LNCaP clone FGC (cell line): Measurements from ENCODE around the gene HOXC6.
A peak's percentile ranks its signal among the peaks of the same experiment; 100 is the strongest.

Experiments
- DNase-seq: peaks from one replicate; pipeline ENCODE4 v3.0.0-alpha.2; 2011; ENCODE audit warnings: low read depth
- H3K4me3 ChIP-seq: 2 replicates; pipeline ENCODE4 v1.5.1; 2011; ENCODE audit warnings: mild to moderate bottlenecking, low read depth, low read length, control low read depth
- TF ChIP-seq, protein P1 (sequence below): IDR thresholded peaks from 2 replicates; pipeline ENCODE4 v1.5.1; 2012; ENCODE audit warnings: mild to moderate bottlenecking; ENCODE audit not compliant: control insufficient read depth, insufficient read depth; ENCODE audit errors: extremely low read depth

The HOXC6 gene

DNA sequence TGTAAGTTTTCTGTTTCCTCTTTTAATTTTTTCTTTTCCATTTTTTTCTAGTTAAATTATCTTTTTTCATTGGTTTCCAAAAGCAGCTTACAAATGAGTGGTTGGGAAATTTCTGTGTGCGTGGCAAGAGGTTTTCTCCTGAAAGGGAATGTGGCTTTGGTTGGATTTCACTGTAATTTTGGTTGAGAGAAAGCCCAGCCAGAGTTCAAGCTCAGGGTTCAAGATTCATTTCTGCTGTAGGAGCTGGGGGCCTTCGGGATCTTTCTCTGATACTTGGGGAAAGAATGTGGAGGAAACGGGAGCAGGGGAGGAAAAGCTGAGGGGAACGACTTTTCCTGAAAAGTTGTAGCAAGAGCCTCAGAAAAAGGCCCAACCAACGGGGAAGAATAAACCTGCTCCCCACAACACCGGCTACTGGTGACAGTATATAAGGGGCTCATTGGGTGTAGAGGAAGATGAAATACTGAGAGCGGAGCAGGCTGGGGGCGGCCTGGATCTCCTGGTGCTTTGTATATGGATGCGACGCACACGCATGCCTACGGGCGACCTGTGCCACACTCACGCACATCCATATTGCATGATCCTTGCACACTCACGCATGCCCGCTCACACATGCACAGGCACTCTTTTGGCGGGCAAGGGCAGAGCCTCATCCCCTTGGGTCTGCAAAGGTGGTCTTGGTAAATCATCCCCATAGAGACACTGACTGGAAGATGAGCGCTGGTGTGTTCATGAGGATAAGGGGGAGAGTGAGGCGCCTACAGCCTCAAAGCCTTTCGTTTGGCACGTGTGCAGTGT lies 41.4 kb upstream of the HOXC6 start:
- DNase-seq, result no peak
- TF ChIP-seq, protein P1, sequence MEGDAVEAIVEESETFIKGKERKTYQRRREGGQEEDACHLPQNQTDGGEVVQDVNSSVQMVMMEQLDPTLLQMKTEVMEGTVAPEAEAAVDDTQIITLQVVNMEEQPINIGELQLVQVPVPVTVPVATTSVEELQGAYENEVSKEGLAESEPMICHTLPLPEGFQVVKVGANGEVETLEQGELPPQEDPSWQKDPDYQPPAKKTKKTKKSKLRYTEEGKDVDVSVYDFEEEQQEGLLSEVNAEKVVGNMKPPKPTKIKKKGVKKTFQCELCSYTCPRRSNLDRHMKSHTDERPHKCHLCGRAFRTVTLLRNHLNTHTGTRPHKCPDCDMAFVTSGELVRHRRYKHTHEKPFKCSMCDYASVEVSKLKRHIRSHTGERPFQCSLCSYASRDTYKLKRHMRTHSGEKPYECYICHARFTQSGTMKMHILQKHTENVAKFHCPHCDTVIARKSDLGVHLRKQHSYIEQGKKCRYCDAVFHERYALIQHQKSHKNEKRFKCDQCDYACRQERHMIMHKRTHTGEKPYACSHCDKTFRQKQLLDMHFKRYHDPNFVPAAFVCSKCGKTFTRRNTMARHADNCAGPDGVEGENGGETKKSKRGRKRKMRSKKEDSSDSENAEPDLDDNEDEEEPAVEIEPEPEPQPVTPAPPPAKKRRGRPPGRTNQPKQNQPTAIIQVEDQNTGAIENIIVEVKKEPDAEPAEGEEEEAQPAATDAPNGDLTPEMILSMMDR, result no peak
- no peak overlapping the region for H3K4me3 ChIP-seq

DNA sequence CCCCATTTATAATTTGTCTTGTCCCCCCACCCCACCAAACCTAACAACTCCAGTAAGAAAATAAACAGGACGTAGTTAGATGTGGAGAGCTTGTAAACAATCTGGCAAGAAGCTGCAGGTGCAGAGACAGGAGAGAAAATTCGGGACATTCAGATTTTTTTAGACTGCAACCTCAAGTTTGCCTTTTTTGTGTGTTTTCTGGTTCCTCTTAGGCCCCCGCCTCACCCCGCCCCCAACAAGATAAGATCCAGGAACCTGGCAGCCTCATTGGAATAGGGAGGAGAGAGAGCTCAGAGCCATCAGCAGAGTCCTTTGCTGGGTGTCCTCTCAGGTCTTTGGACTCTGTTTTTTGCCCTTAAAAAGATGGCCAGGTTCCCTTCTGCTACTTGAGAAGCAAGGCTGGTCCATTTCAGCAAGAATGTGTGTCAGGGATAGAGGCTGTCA lies 40.4 kb upstream of the HOXC6 start:
- TF ChIP-seq, protein P1, result no peak
- no peak overlapping the region for H3K4me3 ChIP-seq
- no peak for DNase-seq

DNA sequence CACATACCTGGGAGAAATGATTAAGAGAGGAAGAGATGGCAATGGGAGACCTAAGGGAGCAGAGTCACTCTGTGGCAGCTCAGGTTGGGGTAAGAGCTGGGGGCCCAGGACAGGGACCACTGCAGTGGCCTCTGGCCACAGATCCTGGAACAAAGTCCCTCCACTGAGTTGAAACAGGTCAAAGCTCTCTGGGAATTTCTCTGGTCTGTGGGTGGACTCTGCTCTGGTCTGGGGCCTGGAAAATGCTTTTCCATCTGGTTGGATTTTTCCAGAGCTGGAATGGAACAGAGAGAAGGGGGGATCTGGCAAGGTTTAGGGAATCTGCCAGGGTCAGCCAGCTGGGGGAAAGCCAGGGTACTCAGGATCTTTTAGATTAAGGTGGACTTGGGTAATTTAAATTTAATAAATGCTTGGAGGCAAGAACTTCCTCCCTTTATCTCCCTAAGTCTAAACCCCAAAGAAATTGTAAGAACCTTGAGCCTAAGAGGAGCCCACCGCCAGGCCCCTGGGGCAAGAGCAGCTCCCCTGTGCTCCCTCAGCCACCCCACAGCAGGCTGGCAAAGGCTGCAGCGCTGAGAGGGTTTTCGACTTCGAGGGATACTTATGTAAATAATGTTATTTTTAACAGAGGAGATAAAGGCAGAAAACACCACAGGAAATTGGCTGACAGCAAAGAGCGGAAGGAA lies 39.6 kb upstream of the HOXC6 start:
- TF ChIP-seq, protein P1, result no peak
- H3K4me3 ChIP-seq, result peak overlapping the region; percentile 31
- DNase-seq, result no peak

DNA sequence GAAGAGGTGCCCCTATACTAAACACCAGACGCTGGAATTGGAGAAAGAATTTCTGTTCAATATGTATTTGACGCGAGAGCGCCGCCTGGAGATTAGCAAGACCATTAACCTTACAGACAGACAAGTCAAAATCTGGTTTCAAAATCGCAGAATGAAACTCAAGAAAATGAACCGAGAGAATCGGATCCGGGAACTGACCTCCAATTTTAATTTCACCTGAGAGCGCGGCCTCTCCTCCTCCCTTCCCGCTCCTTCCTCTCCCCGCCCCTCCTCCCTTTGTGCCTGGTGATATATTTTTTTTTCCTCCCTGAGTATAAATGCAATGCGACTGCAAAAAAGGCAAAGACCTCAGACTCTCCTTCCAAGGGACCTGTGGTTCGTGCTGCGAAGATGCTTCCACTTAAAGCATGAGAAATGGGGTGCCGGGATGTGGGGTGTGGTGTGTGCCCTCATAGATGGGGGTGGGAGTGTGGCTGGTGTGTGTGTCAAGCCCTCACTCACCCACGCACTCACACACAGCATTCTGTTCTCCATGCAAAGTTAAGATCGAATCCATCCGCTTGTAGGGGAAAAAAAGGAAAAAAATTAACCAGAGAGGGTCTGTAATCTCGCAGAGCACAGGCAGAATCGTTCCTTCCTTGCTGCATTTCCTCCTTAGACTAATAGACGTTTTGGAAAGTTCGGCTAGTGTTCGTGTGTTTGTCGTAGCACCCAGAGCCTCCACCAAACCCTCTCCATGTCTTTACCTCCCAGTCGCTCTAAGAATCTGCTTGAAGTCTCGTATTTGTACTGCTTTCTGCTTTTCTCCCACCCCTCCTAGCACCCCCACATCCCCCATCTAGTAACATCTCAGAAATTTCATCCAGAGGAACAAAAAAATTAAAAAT lies 38.8 kb upstream of the HOXC6 start:
- H3K4me3 ChIP-seq, result peak overlapping the region; percentile 31
- no peak for DNase-seq
- TF ChIP-seq, protein P1, result peak; percentile 68

DNA sequence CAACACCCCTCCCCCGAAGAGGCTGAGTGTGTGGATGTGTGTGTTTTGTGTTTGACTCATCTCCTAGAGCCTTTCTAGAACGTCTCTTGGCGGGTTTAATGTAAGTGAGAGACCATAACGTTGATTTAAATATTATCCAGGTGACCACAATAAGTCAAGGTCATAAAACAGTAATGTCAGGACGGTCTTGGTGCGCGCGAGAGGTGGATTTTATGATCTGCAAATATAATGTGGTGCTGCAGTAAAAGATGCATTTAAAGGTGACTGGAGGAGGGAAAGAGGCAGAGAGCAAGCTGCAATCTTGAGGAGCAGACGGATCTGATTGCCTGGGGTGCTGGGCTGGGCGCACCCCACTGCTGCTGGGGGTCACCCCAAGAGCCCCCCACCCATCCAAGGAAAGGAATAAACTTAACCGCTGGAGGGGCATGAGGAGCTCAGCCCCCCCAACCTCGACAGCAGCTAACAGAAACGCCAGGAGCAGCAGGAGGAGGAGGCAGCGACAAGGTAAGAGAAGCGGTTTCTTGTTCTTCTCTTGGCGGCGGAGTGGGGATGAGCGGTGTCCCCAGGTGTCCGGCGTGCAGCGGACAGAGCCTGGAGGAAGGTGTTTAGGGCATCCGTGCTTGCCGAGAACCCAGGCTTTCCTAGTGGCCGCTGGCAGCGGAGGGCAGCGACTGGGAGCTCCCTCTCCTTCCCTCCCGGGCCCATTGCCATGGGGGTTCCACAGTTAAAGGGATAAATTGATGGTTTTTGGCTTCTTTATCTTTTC lies 37.7 kb upstream of the HOXC6 start:
- DNase-seq, result no peak
- TF ChIP-seq, protein P1, result no peak
- H3K4me3 ChIP-seq, result no peak overlapping the region

DNA sequence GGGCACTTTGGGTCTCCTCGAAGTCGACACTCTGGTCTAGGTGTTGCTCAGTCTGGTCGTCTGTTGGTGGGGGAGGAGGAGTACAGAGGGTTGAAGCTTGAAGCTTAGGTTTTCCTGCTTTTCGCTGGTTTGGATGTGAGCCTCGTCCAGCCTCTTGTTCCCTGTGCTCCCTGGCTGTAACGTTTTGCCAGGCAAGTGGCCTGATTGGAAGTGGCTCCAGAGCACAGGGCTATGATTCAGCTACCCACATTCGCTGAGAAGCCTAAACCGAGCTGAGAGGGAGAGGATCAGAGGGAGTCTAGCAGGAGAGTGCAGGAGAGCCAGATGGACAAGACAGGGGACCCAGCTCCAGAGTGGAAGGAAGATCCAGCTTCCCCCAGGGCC lies 37.2 kb upstream of the HOXC6 start:
- no peak for DNase-seq
- H3K4me3 ChIP-seq, result no peak overlapping the region
- TF ChIP-seq, protein P1, result no peak
